CD4-positive, alpha-beta T cell treated with Interleukin-4 for 4 hours (primary cell): ENCODE data around the gene OPCML.

ENCODE experiments used
- DNase-seq: peaks from one replicate; pipeline ENCODE4 v3.0.0-alpha.2; 2020

The OPCML gene

DNA sequence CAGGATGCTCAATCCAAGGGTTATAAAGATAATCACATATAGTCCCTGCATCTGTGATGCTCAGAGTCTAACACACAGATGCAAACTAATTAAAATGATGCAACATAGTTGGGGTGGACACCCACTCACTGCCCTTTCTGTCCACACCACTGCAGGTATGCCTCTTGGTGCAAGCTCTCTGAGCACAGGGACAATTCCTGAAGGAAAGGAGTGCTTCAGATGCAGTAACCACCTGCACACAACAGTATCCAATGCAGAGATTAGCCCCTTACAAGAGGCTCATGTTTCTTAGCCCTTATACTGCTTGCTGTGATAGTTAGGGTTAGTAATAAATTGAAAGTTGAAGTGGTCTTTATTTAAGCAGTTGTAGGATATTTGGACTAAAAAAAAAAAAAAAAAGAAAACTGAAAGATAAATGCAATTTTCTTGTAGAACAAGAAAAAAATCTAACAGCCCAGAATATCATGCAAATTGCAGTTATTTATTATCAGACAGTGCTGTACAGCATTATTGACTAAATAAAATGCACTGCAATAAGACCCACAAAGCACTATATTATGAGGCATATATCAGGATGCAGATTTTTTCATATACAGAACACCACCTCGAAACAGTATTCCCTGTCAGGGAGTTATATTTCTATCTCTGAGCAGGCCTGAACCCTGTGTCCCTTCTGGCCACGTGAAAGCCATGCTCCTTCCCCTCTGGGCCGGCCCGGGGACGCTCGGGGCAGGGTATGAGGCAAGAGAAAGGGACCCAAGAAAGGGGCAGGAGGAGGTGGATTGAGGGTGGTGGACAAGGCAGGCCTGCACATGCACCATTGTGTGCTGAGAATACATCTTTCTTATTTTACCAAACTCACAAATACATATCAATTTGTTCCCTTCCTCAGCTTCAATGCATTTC is 260.2 kb downstream of the OPCML start:
- no peak for DNase-seq

- no peak for DNase-seq
Measured at GRCh38 chr11:133271206-133271605, 261.1 kb downstream of the OPCML start.

- DNase-seq, result no peak
Measured at GRCh38 chr11:133269267-133269666, 263.0 kb downstream of the OPCML start.

- DNase-seq, result no peak
Measured at GRCh38 chr11:133266986-133267385, 265.3 kb downstream of the OPCML start.

GRCh38 chr11:133265530-133266035 is 266.7 kb downstream of the OPCML start:
- no peak for DNase-seq

DNA sequence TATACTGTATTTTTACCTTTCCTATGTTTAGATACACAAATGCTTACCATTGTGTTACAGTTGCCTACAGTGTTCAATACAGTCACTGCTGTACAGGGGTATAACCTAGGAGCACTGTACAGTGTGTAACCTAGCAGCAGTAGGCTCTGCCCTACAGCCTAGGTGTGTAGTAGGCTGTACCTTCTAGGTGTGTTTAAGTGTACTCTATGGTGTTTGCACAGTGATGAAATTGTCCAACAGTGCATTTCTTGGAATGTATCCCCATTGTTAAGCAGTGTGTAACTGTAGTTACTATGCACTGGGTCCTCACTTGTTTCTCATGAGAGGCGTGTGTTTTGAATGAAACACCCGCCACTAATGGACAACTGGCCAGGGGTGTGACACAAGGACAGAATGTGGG is 269.0 kb downstream of the OPCML start:
- DNase-seq, result no peak

- no peak for DNase-seq
Measured at GRCh38 chr11:133258751-133259150, 273.6 kb downstream of the OPCML start.

DNA sequence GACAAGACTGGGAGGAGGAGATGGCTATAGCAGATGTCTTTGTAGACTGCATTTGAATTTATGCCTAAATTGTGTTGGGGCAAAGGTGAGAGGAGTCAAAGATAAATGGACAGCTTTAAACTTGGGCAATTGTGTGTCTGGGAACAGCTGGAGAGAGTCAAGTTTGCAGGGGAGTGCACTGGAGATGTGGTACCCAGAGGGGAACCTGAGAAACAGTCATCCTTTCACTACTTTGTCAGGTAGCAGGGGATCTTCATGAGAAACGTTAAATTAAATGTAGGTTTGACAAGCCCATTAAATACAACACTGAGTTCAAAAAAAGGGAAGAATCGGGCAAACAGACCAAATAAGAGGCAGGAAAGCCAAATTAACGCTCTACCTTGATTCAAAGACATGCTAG is 277.7 kb downstream of the OPCML start:
- DNase-seq, result no peak

DNA sequence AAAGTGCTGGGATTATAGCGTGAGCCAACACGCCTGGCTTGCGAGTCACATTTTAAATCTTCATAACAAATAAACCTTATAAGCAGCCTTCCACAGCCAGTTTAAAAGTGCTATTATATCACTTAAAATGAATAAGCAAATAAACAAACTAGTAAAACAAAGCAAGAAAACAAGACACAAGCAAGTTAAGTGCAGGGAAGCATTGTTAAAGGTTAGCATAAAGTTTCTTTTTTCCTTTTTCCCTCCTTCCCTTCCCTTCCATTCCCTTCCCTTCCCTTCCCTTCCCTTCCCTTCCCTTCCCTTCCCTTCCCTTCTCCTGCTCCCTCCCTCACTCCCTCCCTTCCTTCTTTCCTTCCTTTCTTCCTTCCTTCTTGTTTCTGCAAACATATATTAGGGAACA is 278.7 kb downstream of the OPCML start:
- no peak for DNase-seq

GRCh38 chr11:133251841-133252240 is 280.5 kb downstream of the OPCML start:
- no peak for DNase-seq

DNA sequence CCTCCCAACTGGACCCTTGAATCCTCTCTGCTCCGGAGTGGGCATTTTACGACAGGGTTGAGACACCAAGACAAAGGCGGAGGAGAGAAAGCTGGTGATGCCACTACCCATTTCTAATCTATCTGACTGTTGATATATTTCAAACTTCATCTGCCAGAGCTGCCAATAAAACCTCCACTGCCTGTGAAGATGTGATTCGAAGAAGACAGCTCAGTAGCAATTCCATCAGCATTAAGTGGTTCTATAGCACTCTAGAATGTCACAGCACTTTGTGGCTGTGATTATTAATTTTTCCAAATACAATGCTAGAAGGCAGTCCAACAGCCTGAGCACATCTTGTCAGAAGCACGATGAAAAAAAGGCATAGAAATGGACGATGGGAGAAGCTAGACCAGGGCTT is 282.8 kb downstream of the OPCML start:
- no peak for DNase-seq

- no peak for DNase-seq
Measured at GRCh38 chr11:133249065-133249464, 283.2 kb downstream of the OPCML start.

GRCh38 chr11:133243832-133244231 is 288.5 kb downstream of the OPCML start:
- DNase-seq, result no peak

DNA sequence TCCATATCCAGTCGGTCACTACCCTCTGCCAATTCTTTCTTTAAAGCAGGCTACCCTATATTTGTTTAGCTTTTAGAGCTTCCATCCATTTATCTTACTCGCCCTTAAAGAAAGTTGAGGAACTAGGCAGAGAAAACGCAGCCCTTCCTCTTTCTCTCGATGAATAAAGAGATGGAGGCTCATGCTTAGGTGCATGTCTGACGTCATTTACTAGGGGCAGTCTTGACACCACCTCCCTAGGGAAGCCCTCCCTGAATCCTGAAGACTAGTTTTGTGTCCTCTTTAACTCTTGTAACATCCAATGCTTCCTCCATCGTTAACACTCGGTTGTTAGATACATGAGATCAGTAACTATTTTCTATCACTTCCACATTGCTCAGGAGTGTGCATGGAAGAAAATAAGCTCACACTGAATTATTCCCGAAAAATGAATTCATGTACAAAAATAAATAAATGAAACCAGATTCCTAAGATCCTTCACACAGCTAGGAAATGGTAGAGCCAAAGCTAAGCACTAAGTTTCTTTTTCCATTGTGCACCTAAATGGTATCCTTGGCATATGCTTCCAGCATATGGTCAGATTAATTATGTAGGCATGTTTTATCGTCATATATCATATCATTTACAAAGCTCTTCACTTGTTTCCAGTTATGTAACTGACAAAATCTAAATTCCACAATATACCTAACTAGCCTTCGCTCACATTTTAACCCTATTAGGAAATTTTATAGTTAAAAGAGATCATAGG is 291.2 kb downstream of the OPCML start:
- DNase-seq, result no peak

- no peak for DNase-seq
Measured at GRCh38 chr11:133239575-133239974, 292.7 kb downstream of the OPCML start.

GRCh38 chr11:133238495-133238894 is 293.8 kb downstream of the OPCML start:
- DNase-seq, result no peak

DNA sequence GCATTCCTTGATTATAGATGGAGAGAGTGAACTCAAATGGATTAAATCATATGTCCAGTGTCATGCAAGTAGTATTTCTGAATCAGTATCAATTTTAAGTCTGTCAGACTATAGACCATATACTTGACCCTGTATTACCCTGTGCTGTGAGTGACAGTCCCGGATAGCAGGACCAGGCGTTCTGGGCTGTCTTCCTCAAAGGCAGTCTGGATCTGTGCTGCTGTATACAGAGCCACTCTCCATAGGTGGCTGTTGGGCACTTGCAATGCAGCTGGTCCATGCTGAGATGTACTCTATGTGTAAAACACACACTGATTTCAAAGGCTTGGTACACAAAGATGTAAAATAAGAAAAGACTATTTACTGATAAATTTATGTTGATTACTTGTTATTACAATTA is 294.3 kb downstream of the OPCML start:
- DNase-seq, result no peak

GRCh38 chr11:133235381-133235780 is 296.9 kb downstream of the OPCML start:
- DNase-seq, result no peak

DNA sequence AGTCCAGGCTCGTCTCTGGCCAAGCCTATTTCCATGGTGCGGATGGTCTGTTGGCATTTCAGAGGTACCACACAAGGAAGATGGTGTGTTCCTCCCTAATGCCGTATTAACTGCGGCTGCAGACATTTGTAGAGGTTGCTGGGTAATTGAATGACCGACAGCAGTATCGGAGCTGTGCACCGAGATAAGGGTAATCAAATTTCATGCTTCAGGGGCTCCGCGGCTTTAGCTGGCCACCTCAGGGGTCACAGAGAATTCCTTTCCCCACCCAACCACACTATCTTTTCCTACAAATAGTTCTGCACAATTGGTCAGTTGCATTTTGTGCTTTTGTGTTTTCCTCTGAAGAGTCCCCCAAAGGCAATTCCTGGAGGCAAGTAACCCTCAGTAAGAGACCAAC is 297.4 kb downstream of the OPCML start:
- DNase-seq, result no peak

DNA sequence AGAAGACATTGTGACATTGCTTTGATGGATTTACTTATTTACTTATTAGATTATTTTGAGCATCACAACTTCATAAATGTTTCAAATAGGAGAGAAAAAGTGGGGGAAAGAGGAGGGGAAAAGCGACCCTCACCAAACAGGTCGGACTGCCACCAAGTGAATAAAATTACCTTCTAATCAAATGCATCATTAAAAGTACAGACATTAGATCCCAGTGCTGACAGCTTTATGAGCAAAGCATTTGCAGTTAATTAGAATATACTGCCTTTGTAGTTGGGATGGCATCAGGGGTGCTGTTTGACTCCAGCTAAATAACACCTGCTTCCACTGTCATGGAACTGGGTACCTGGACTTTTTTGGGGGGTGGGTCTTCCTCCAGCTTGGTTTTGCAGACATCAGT is 299.6 kb downstream of the OPCML start:
- no peak for DNase-seq

DNA sequence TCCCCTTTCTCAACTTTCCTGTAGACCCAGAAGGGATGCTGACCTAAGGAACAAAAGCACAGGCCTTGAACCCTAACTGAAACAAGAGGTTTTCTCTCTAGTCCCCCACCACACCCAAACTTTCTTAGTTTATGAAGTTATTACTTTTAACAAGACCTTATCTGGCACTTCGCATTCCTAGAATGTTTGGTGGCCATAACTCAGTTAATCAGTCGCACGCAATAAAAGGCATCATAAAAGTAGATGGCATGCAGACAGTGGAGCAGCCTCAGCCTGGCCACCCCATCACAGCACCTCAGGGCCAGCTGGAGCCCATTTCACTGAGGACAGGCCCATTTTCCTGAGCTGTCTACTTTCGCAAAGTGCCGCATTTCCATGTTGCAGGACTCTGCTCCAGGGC is 301.9 kb downstream of the OPCML start:
- no peak for DNase-seq

DNA sequence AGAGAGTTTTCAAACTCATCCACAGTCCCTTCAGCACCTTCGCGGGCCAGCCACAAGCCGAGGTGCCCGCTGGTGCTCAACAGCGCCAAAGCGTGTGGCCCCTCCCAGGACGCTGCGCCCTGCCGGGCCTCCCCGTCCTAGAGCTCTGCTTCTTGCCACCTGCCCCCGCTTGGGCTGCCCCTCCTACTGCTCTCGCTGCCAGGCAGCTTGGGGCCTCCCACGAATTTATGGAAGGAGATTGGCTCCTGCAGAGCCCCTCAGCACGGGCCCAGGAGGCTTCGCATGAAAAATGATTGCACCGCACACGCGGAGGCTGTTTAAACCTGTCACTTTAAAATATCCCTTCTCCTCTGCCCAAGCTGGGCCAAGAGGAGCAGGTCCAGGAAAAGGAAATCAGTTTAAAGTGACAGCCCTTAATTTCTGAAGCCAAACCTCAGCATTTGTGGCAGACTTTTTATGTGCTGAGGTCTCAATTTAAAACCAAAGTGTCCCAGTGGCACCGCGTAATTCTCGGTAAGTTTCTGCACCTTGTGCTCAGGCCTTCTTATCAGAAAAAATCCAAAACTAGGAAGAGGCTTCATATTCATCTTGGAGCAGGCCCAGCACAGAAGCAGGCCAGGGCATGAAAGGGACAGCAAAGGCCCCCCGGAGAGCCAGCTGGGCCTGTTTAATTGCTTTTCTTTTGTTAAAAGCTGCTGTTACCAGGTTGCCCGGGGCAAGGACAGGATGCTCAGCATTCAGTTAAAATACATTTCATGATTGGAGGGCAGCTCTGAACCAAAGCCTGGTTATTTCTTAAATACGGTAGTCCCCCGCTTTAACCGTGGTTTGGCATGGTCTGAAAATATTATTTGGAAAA is 303.6 kb downstream of the OPCML start:
- DNase-seq, result no peak

DNA sequence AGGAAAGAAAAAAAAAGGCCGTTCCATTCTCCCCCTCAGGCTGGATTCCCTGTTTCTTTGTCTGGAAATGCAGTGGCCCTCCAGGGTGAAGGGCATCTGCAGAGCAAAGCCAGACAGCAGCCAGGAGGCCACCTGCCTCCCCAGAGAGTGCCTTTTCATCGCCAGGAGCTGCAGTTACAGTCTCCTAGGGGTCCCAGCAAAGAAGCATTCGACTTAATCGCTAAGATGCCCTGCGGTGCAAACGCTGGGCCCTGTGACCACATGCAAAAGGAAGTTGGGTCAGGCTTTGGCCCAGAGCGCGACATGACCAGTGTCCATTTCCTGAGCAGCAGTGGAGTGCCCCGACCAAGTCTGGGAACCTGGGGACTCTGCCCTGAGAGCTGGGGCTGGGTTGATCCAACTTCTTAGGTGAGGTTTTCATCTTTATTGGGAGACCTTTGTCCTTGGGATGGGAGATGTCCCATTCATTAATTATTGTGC is 304.6 kb downstream of the OPCML start:
- DNase-seq, result no peak
